Panc1 (cell line): Measurements from ENCODE around the gene PRELID2. TPM values are rescaled to one million over a fixed set of nuclear protein-coding genes. Genes with fewer than 3 reads are reported as not detected.

ENCODE experiments used
- ATAC-seq: fragments of 200-7000 bp; cut with Tn5 transposase; 2 replicates; pipeline ENCODE4 v1.9.1; 2020; ENCODE audit warnings: mild to moderate bottlenecking, moderate library complexity
- BruUV-seq: library from RNA; stranded (reverse); fragments of 400-500 nt; replicated peaks from 2 replicates; lab custom pipeline; 2021; lab: Mats Ljungman, UMichigan
- CTCF ChIA-PET: fragments of 300-600 bp; sonication (Branson Sonifier 250); formaldehyde crosslinking; loops from one replicate; lab custom pipeline; 2022; ENCODE audit warnings: antibody characterized with exemption; lab: Charles Lee
- POLR2A ChIA-PET: fragments of 300-600 bp; sonication (Branson Sonifier 250); formaldehyde crosslinking; loops from one replicate; lab custom pipeline; 2022; ENCODE audit warnings: antibody characterized with exemption; lab: Charles Lee
- DNase-seq: peaks from one replicate; pipeline ENCODE4 v3.0.0-alpha.2; 2010; ENCODE audit warnings: low read depth, low spot score
- H3K27ac ChIP-seq: 2 replicates; pipeline ENCODE4 v1.5.1; 2011; ENCODE audit warnings: mild to moderate bottlenecking, low read length, inconsistent platforms
- H3K27me3 ChIP-seq: fragments of 200-500 bp; sonication (Bioruptor generic); 2 replicates; pipeline ENCODE4 v1.6.0; 2014; ENCODE audit warnings: low read length, inconsistent platforms; ENCODE audit not compliant: control insufficient read depth, insufficient read depth
- H3K36me3 ChIP-seq: fragments of 200-500 bp; sonication (Bioruptor generic); 2 replicates; pipeline ENCODE4 v1.5.1; 2014; ENCODE audit warnings: inconsistent platforms, mild to moderate bottlenecking, low read length, moderate library complexity; ENCODE audit not compliant: control insufficient read depth, insufficient read depth
- H3K4me1 ChIP-seq: 2 replicates; pipeline ENCODE4 v1.5.1; 2011; ENCODE audit warnings: inconsistent platforms, mild to moderate bottlenecking, low read length, moderate library complexity; ENCODE audit not compliant: control insufficient read depth, insufficient read depth
- H3K4me3 ChIP-seq, 2 experiments: 2 replicates each; pipeline ENCODE4 v1.5.1; 2011 to 2012; ENCODE audit warnings: low read depth in 2 of 2, low read length in 2 of 2, mild to moderate bottlenecking in 2 of 2, inconsistent platforms in 1 of 2, moderate library complexity in 1 of 2
- H3K9me3 ChIP-seq: fragments of 200-500 bp; sonication (Bioruptor generic); 2 replicates; pipeline ENCODE4 v1.5.1; 2014; ENCODE audit warnings: low read depth, mild to moderate bottlenecking, inconsistent platforms, low read length, moderate library complexity; ENCODE audit not compliant: control insufficient read depth, insufficient read depth
- CTCF ChIP-seq: fragments of 450-650 bp; IDR thresholded peaks from 2 replicates; pipeline ENCODE4 v1.5.1; 2017; ENCODE audit warnings: mild to moderate bottlenecking
- POLR2AphosphoS5 ChIP-seq: IDR thresholded peaks from 2 replicates; pipeline ENCODE4 v1.6.1; 2012; ENCODE audit warnings: mild to moderate bottlenecking, low read depth, low read length, moderate library complexity
- REST ChIP-seq, 2 experiments: IDR thresholded peaks; 2 replicates each; pipeline ENCODE4 v1.6.1; 2011 to 2012; ENCODE audit warnings: low read depth in 2 of 2, control low read depth in 1 of 2, low read length in 1 of 2, mild to moderate bottlenecking in 1 of 2, moderate library complexity in 1 of 2; ENCODE audit not compliant: insufficient read depth in 1 of 2
- SIN3A ChIP-seq: IDR thresholded peaks from 2 replicates; pipeline ENCODE4 v1.6.1; 2012; ENCODE audit warnings: low read depth, mild to moderate bottlenecking, low read length, moderate library complexity, borderline replicate concordance; ENCODE audit not compliant: insufficient read depth
- TCF7L2 ChIP-seq: IDR thresholded peaks from 2 replicates; pipeline ENCODE4 v1.6.1; 2011; ENCODE audit warnings: mild to moderate bottlenecking, low read depth, low read length, inconsistent platforms
- in situ Hi-C: cut with HindIII; loops from 2 replicates; pipeline ENCODE4 v1.10.0; 2016; ENCODE audit warnings: low sequenced_read_pairs, low pct_unique_long_range_greater_than_20kb
- intact Hi-C: fragments of 100-400 bp; cut with micrococcal nuclease; formaldehyde crosslinking; loops from one replicate; pipeline ENCODE4 v1.10.0; 2022; ENCODE audit not compliant: unreplicated experiment
- total RNA-seq: library from RNA; stranded (reverse); gene quantifications from one replicate; pipeline ENCODE4 v1.2.1, GENCODE V29; 2021; ENCODE audit not compliant: unreplicated experiment

The PRELID2 gene
- total RNA-seq, 1 experiment from 2014 or later = 15.4 TPM

DNA sequence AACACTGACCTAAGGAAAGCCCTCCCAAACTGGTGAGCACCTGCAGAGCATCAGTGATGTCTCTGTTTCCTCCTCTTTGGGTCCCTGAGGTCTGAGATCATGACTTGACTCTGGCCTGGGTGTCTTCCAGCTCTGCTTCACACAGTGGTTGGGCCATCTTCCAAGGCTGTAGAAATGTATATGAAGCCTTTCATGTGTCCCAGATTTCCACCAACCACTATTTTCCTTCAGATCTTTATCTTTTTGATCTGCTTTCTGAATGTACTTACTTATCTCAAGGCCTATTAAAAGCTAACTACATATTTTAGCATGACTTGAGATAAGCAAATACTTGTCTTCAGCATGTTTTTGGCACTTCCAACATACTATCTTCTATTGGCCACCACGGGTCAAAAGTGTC, 47.1 kb downstream of the PRELID2 start:
- Histone ChIP-seq H3K27ac (no peak overlapping the region), H3K4me1 (no peaks in the 10 kb centered on the region), H3K27me3 (no peaks in the 10 kb centered on the region), H3K36me3 (no peaks in the 10 kb centered on the region), H3K4me3 (no peak overlapping the region), H3K9me3 (no peaks in the 10 kb centered on the region)
- ChIA-PET CTCF (no interaction called here), POLR2A (no interaction called here)
- ATAC-seq (no peak), DNase-seq (no peak)
- BruUV-seq = no TSS peak
- in situ Hi-C loops (no loop called here), intact Hi-C loops (no loop called here)
- TF ChIP-seq TCF7L2 (no peak), CTCF (no peak), REST (IDR thresholded peaks at IDR 0.05; ENCODE audit: insufficient read depth in 1 of 2, low read depth in 2 of 2, low read length in 1 of 2) (no peak), SIN3A (no peak), POLR2AphosphoS5 (no peak)

DNA sequence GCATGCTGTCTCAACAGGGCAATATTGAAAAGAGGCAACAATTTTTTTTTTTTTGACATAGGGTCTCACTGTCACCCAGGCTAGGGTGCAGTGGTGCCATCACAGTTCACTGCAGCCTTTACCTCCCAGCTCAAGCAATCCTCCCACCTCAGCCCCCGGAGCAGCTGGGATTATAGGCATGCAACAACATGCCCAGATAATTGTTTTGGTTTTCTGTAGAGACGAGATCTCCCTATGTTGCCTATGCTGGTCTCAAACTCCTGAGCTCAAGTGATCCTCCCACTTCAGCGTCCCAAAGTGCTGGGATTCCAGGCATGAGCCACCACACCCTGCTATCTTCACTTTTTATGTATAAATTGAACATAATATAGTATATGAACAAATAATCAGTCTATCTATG, 47.6 kb downstream of the PRELID2 start:
- CTCF ChIA-PET = no interaction called here

More for the DNA sequence above, 47.6 kb downstream of the PRELID2 start:
- ATAC-seq (no peak), DNase-seq (no peak)
- intact Hi-C loops = no loop called here
- in situ Hi-C loops = no loop called here
- Histone ChIP-seq H3K4me1 (no peaks in the 10 kb centered on the region), H3K4me3 (no peak overlapping the region), H3K9me3 (no peaks in the 10 kb centered on the region), H3K27ac (no peak overlapping the region), H3K36me3 (no peaks in the 10 kb centered on the region), H3K27me3 (no peaks in the 10 kb centered on the region)
- POLR2A ChIA-PET = no interaction called here
- no TSS peak for BruUV-seq
- TF ChIP-seq REST (IDR thresholded peaks at IDR 0.05; ENCODE audit: insufficient read depth in 1 of 2, low read depth in 2 of 2, low read length in 1 of 2) (no peak), POLR2AphosphoS5 (no peak), CTCF (no peak), TCF7L2 (no peak)
